HepG2 (cell line): ENCODE data around the gene TFDP1. TPM values are rescaled to one million over a fixed set of nuclear protein-coding genes. Genes with fewer than 3 reads are reported as not detected.

Experiments
- ARID2 ChIP-seq: sonication (generic); formaldehyde crosslinking; IDR thresholded peaks from 2 replicates; pipeline ENCODE4 v1.8.1; 2022; ENCODE audit warnings: mild to moderate bottlenecking, missing genetic modification reagents, borderline replicate concordance
- ATF7-NPFF ChIP-seq: sonication (generic); formaldehyde crosslinking; IDR thresholded peaks from 2 replicates; pipeline ENCODE4 v1.8.1; 2023; ENCODE audit warnings: mild to moderate bottlenecking, low read depth, missing genetic modification reagents, moderate library complexity
- DNMT1 ChIP-seq: sonication (generic); formaldehyde crosslinking; IDR thresholded peaks from 2 replicates; pipeline ENCODE4 v1.5.1; 2020; ENCODE audit warnings: mild to moderate bottlenecking, missing genetic modification reagents
- HNRNPLL ChIP-seq: fragments of 200-400 bp; formaldehyde crosslinking; IDR thresholded peaks from 2 replicates; pipeline ENCODE4 v1.6.1; 2017; ENCODE audit warnings: mild to moderate bottlenecking, low read depth, low read length; ENCODE audit not compliant: poor library complexity, severe bottlenecking
- LCORL ChIP-seq, 2 experiments: fragments of 450-650 bp in 1 of 2; sonication (generic) in 1 of 2; formaldehyde crosslinking in 1 of 2; IDR thresholded peaks; 2 replicates each; pipeline versions ENCODE4 v1.5.0 to v1.6.1; 2017 to 2020; ENCODE audit warnings: antibody characterized with exemption in 1 of 2, missing genetic modification reagents in 1 of 2
- MBD4 ChIP-seq: IDR thresholded peaks from 2 replicates; pipeline ENCODE4 v1.6.1; 2012; ENCODE audit warnings: low read length, inconsistent platforms, borderline replicate concordance
- RFXAP ChIP-seq: sonication (generic); formaldehyde crosslinking; IDR thresholded peaks from 2 replicates; pipeline ENCODE4 v1.4.0; 2020; ENCODE audit warnings: missing genetic modification reagents, borderline replicate concordance
- SP140L ChIP-seq: sonication (generic); formaldehyde crosslinking; IDR thresholded peaks from 2 replicates; pipeline ENCODE4 v1.4.0; 2020; ENCODE audit warnings: missing genetic modification reagents, borderline replicate concordance
- SP5 ChIP-seq: IDR thresholded peaks from 2 replicates; pipeline ENCODE4 v1.6.1; 2016; ENCODE audit warnings: low read depth, borderline replicate concordance
- SSRP1 ChIP-seq: IDR thresholded peaks from 2 replicates; pipeline ENCODE4 v1.6.1; 2016; ENCODE audit warnings: control low read depth
- ZFY ChIP-seq: sonication (generic); formaldehyde crosslinking; IDR thresholded peaks from 2 replicates; pipeline ENCODE4 v1.4.0; 2020; ENCODE audit warnings: missing genetic modification reagents
- ZNF264 ChIP-seq: sonication (generic); formaldehyde crosslinking; IDR thresholded peaks from 2 replicates; pipeline ENCODE4 v1.4.0; 2020; ENCODE audit warnings: missing genetic modification reagents
- ZNF30 ChIP-seq: sonication (generic); formaldehyde crosslinking; IDR thresholded peaks from 2 replicates; pipeline ENCODE4 v1.5.0; 2020; ENCODE audit warnings: mild to moderate bottlenecking, missing genetic modification reagents
- ZNF335 ChIP-seq: sonication (generic); formaldehyde crosslinking; IDR thresholded peaks from 2 replicates; pipeline ENCODE4 v1.4.0; 2020; ENCODE audit warnings: missing genetic modification reagents
- ZNF367 ChIP-seq: sonication (generic); formaldehyde crosslinking; IDR thresholded peaks from 2 replicates; pipeline ENCODE4 v1.4.0; 2020; ENCODE audit warnings: missing genetic modification reagents, borderline replicate concordance
- ZNF557 ChIP-seq: sonication (generic); formaldehyde crosslinking; IDR thresholded peaks from 2 replicates; pipeline ENCODE4 v1.4.0; 2020; ENCODE audit warnings: missing genetic modification reagents
- ZNF720 ChIP-seq: sonication (generic); formaldehyde crosslinking; IDR thresholded peaks from 2 replicates; pipeline ENCODE4 v1.4.0; 2020; ENCODE audit warnings: missing genetic modification reagents
- ZNF749 ChIP-seq: sonication (generic); formaldehyde crosslinking; IDR thresholded peaks from 2 replicates; pipeline ENCODE4 v1.8.0; 2022; ENCODE audit warnings: mild to moderate bottlenecking, missing genetic modification reagents, moderate library complexity, borderline replicate concordance
- ZNF780A ChIP-seq: sonication (generic); formaldehyde crosslinking; IDR thresholded peaks from 2 replicates; pipeline ENCODE4 v1.8.0; 2022; ENCODE audit warnings: mild to moderate bottlenecking, missing genetic modification reagents, moderate library complexity
- polyA plus RNA-seq, 8 experiments: library from polyadenylated mRNA; depleted of rRNA in 3 of 8; stranded (reverse) in 7 of 8; unstranded in 1 of 8; fragments of >200 nt; fragmentation: Illumina TruSeq in 4 of 8; extraction: Trizol in 4 of 8; gene quantifications; 2 replicates each; pipeline versions ENCODE4 v1.2.1 to v1.2.3, GENCODE V29; 2011 to 2016; ENCODE audit warnings: low read depth in 4 of 8, missing spikeins in 1 of 8, mixed read lengths in 1 of 8; ENCODE audit not compliant: insufficient read depth in 1 of 8
- total RNA-seq, 5 experiments: library from RNA; depleted of rRNA; stranded (reverse); fragments of >200 nt; fragmentation: Illumina TruSeq; extraction: Trizol; gene quantifications; 2 replicates each; pipeline ENCODE4 v1.2.3, GENCODE V29; 2016; ENCODE audit warnings: low read depth in 1 of 5
- TF ChIP-seq, protein P1 (sequence below): sonication (generic); formaldehyde crosslinking; IDR thresholded peaks from 2 replicates; pipeline ENCODE4 v1.4.0; 2020; ENCODE audit warnings: missing genetic modification reagents, borderline replicate concordance
- TF ChIP-seq, protein P2 (sequence below): sonication (generic); formaldehyde crosslinking; IDR thresholded peaks from 2 replicates; pipeline ENCODE4 v1.8.0; 2022; ENCODE audit warnings: mild to moderate bottlenecking, missing genetic modification reagents, borderline replicate concordance
- TF ChIP-seq, protein P3 (sequence below): sonication (generic); formaldehyde crosslinking; IDR thresholded peaks from 2 replicates; pipeline ENCODE4 v1.4.0; 2020; ENCODE audit warnings: mild to moderate bottlenecking, missing genetic modification reagents
- TF ChIP-seq, protein P4 (sequence below): sonication (generic); formaldehyde crosslinking; IDR thresholded peaks from 2 replicates; pipeline ENCODE4 v1.4.0; 2020; ENCODE audit warnings: mild to moderate bottlenecking, missing genetic modification reagents

TFDP1 gene
- total and polyA plus RNA-seq, 2 of the 13 experiments (the other 11 are each of a cell fraction or from before 2014, with no cell fraction given), result 38.0 to 84.2 TPM

DNA sequence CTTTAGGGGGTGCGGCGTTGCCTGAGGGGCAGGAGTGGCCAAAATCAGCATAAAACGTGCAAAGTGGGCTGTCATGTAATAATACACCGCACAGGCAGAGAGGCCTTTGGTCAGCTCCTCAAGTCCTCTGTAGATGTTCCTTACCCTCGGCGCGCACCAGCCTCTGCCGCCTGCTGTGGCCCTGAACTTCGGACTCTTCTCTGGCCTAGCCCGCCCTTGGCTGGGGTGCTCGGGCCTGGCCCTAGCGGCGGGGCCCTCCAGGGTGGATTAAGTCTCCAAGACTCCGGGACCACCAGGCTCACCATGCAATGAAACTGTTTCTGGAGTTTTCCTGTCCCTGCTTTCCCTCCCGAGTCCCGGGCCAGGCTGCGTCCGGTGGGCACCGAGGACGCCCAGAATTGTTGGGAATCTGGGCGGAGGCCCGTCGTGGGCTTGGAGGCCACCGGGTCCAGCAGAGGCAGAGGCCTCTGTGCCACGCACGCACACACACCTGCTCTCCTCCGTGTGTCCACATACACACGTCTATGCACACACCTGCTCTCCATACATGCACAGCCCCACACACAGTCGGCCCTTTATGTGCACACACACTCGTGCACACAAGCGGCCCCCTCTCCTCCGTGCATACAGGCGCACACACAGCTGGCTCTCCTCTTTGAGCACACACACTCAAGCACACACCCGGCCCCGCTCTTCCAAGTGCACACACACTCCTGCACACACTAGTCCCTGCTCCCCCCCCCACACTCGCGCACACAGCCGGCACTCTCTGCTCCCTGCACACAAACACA is 1.5 kb upstream of the TFDP1 start (continued):
- TF ChIP-seq, protein P1, sequence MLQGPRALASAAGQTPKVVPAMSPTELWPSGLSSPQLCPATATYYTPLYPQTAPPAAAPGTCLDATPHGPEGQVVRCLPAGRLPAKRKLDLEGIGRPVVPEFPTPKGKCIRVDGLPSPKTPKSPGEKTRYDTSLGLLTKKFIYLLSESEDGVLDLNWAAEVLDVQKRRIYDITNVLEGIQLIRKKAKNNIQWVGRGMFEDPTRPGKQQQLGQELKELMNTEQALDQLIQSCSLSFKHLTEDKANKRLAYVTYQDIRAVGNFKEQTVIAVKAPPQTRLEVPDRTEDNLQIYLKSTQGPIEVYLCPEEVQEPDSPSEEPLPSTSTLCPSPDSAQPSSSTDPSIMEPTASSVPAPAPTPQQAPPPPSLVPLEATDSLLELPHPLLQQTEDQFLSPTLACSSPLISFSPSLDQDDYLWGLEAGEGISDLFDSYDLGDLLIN (CRISPR knock-in tag), result no peak
- TF ChIP-seq ZNF30 (CRISPR knock-in tag) (no peak), ZNF749 (CRISPR knock-in tag) (no peak), ZNF720 (CRISPR knock-in tag) (no peak), MBD4 (no peak), ZNF557 (no peak), ZNF335 (CRISPR knock-in tag) (no peak), SP140L (no peak), SP5 (CRISPR knock-in tag) (0 out of 2 replicates have a peak, but pooled peaks have one; percentile 8), ARID2 (CRISPR knock-in tag) (no peak), ZFY (peak; percentile 88), RFXAP (CRISPR knock-in tag) (no peak; the same call in 1 of the 2 replicates), LCORL (IDR thresholded peaks at IDR 0.05) (no peak), LCORL (CRISPR knock-in tag; IDR thresholded peaks at IDR 0.05) (no peak), ZNF264 (CRISPR knock-in tag) (no peak), HNRNPLL (peak; percentile 22), DNMT1 (no peak), ZNF780A (no peak), ATF7-NPFF (CRISPR knock-in tag) (no peak), ZNF367 (CRISPR knock-in tag) (no peak), SSRP1 (CRISPR knock-in tag) (no peak)
- TF ChIP-seq, protein P2, sequence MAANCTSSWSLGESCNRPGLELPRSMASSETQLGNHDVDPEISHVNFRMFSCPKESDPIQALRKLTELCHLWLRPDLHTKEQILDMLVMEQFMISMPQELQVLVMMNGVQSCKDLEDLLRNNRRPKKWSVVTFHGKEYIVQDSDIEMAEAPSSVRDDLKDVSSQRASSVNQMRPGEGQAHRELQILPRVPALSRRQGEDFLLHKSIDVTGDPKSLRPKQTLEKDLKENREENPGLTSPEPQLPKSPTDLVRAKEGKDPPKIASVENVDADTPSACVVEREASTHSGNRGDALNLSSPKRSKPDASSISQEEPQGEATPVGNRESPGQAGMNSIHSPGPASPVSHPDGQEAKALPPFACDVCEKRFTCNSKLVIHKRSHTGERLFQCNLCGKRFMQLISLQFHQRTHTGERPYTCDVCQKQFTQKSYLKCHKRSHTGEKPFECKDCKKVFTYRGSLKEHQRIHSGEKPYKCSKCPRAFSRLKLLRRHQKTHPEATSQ (CRISPR knock-in tag), result no peak
- TF ChIP-seq, protein P3, sequence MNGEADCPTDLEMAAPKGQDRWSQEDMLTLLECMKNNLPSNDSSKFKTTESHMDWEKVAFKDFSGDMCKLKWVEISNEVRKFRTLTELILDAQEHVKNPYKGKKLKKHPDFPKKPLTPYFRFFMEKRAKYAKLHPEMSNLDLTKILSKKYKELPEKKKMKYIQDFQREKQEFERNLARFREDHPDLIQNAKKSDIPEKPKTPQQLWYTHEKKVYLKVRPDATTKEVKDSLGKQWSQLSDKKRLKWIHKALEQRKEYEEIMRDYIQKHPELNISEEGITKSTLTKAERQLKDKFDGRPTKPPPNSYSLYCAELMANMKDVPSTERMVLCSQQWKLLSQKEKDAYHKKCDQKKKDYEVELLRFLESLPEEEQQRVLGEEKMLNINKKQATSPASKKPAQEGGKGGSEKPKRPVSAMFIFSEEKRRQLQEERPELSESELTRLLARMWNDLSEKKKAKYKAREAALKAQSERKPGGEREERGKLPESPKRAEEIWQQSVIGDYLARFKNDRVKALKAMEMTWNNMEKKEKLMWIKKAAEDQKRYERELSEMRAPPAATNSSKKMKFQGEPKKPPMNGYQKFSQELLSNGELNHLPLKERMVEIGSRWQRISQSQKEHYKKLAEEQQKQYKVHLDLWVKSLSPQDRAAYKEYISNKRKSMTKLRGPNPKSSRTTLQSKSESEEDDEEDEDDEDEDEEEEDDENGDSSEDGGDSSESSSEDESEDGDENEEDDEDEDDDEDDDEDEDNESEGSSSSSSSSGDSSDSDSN (CRISPR knock-in tag), result no peak
- TF ChIP-seq, protein P4, sequence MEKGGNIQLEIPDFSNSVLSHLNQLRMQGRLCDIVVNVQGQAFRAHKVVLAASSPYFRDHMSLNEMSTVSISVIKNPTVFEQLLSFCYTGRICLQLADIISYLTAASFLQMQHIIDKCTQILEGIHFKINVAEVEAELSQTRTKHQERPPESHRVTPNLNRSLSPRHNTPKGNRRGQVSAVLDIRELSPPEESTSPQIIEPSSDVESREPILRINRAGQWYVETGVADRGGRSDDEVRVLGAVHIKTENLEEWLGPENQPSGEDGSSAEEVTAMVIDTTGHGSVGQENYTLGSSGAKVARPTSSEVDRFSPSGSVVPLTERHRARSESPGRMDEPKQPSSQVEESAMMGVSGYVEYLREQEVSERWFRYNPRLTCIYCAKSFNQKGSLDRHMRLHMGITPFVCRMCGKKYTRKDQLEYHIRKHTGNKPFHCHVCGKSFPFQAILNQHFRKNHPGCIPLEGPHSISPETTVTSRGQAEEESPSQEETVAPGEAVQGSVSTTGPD (CRISPR knock-in tag), result no peak
